Daoy (cell line): ENCODE measurements around the gene GDAP1L1. TPM values are rescaled to one million over a fixed set of nuclear protein-coding genes. Genes with fewer than 3 reads are reported as not detected.
"Not testable (repeated sequence)": the region's sequence is repeated elsewhere in the genome, so short reads cannot be mapped to it uniquely, and the experiment has no call there.

Experiments
- DNase-seq: peaks from one replicate; pipeline ENCODE4 v3.0.0-alpha.2; 2015; ENCODE audit warnings: low read depth
- total RNA-seq: library from RNA; depleted of rRNA; stranded (reverse); fragments of >200 nt; shearing (Covaris generic); gene quantifications from 2 replicates; pipeline ENCODE4 v1.2.3, GENCODE V29; 2014

The GDAP1L1 gene
- total RNA-seq, 1 experiment from 2014 or later = 0.29 TPM

GRCh38 chr20:44219791-44220190, 27.3 kb upstream of the GDAP1L1 start:
- no peak for DNase-seq

- DNase-seq = no peak
Measured at GRCh38 chr20:44221368-44221954, 25.6 kb upstream of the GDAP1L1 start.

- DNase-seq = no peak
Measured at GRCh38 chr20:44222027-44222426, 25.1 kb upstream of the GDAP1L1 start.

GRCh38 chr20:44222633-44223368, 24.3 kb upstream of the GDAP1L1 start:
- DNase-seq = peak; percentile 23

- DNase-seq = no peak
Measured at GRCh38 chr20:44223721-44224120, 23.4 kb upstream of the GDAP1L1 start.

- DNase-seq = no peak
Measured at GRCh38 chr20:44224637-44225036, 22.5 kb upstream of the GDAP1L1 start.

GRCh38 chr20:44228465-44229258, 18.4 kb upstream of the GDAP1L1 start:
- peak; percentile 19 for DNase-seq

GRCh38 chr20:44231193-44231592, 15.9 kb upstream of the GDAP1L1 start:
- peak; percentile 51 for DNase-seq

- peak; percentile 17 for DNase-seq
Measured at GRCh38 chr20:44231713-44232468, 15.2 kb upstream of the GDAP1L1 start.

GRCh38 chr20:44232469-44232856, 14.6 kb upstream of the GDAP1L1 start:
- DNase-seq = not testable (repeated sequence)

GRCh38 chr20:44233436-44234016, 13.6 kb upstream of the GDAP1L1 start:
- DNase-seq = no peak

DNA sequence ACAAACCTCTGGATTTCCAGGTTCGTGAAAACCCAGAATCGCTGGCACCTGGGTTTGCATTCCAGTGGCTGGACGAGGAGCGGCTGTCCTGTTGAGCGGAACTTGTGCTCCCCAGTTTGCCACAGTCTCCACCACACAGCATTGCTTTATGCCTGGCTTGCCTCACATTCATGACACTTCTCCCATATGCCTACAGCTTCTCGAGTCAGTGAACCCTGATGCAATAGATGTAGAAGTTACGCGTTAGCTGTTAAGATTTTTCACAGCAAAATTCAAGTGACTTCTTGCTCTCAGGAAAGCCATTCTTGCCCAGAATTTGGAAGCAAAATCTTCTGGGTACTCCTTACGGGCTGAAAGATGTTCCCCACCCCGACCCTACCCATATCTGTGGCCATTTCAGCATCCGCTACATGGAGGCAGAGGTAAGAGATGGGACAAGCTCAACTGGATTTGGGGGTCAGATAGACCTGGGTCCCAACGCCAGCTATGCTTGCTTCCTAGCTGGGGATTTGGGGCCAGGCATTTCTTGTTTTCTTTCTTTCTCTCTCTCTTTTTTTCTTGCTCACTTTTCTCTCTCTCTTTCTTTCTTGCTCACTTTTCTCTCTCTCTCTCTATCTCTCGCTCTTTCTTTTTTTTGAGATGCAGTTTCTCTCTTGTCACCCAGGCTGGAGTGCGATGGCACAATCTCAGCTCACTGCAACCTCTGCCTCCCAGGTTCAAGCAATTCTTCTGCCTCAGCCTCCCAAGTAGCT, 12.4 kb upstream of the GDAP1L1 start:
- no peak for DNase-seq

DNA sequence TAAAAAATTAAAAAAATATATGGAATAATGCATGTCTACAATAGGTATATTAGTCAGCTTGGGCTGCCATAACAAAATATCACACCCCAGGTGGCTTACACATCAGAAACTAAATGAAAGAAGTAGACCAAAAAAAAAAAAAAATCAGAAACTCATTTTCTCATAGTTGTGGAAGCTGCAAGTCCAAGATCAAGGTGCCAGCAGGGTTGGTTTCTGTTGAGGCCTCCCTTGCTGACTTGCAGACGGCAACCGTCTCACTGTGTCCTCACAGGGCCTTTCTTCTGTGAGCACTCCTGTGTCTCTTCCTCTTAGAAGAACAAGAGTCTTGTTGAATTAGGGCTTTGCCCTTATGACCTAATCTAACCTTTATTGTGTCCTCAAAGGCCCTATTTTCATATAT, 11.4 kb upstream of the GDAP1L1 start:
- no peak for DNase-seq

DNA sequence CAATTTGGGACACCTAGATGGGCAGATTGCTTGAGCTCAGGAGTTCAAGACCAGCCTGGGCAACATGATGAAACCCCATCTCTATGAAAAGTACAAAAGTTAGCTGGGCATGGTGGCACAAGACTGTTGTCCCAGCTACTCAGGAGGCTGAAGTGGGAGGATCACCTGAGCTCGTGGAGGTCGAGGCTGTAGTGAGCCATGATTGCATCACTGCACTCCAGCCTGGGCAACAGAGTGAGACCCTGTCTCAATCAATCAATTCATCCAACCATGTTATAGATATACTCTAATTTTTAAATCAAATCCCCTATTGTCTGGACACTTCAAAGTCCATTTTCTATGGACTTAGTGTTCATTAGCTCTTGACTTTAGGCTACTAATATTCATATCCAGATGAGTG, 10.3 kb upstream of the GDAP1L1 start:
- DNase-seq = not testable (repeated sequence)

- DNase-seq = no peak
Measured at GRCh38 chr20:44241796-44242195, 5.3 kb upstream of the GDAP1L1 start.

DNA sequence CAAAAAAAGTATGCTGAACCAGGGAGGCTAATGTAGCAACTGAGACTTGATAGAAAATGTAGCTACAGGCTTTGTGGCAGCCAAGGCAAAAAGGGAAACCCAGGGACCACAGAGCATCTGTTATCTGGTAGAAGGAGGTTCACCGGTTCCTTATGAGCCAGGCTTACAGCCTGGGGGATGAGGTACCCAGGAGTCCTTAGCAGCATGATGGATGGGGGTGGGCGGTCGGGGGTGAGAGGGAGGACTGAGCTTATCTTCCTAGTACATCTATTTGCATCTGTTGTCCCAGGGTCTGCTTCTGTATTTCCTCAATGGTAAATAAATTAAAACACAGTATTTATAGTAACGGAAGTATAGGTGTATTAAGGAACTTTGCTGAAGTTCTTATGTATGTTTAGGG, 1.1 kb upstream of the GDAP1L1 start:
- no peak for DNase-seq

DNA sequence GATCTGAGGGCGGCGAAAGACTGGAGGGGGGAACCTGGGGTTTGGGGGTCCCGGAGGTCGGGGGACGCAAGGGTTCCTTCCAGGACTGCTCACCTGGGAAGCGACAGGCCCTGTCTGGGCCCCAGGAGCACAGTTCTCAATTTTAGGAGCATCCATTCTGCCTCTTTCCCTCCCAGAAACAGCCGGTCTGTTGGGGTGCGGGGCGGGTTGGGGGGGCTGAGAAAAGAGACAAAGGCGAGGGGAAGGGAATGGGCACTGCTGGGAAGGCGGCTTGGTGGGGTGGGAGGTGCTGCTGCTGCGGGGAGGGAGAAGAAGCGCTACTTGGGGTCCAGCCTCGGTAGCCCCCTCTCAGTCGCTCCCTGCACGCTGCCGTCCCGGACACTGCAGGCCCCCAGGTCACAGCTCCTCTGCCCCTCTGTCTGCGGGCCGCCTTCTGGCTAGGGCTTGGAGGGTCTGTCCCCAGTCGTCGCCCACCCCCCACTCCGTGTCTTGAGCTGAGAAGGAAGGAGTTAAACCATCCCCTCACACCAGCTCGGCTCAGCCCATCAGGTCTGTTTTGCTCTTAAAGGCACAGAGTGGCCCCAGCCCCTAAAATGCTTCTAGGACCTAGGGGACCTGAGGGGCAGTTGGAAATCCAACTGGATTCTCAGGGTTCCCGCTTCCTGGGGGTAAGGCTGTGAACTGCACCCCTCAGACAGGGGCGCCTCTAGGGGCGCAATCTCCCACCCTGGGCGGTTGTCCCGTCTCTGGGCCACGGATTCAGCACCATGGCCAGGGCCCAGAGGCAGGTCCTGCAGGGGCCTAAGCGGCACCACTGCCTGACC, 690 bp downstream of the GDAP1L1 start:
- DNase-seq = peak; percentile 67

- no peak for DNase-seq
Measured at GRCh38 chr20:44248410-44248759, 1.3 kb downstream of the GDAP1L1 start.

DNA sequence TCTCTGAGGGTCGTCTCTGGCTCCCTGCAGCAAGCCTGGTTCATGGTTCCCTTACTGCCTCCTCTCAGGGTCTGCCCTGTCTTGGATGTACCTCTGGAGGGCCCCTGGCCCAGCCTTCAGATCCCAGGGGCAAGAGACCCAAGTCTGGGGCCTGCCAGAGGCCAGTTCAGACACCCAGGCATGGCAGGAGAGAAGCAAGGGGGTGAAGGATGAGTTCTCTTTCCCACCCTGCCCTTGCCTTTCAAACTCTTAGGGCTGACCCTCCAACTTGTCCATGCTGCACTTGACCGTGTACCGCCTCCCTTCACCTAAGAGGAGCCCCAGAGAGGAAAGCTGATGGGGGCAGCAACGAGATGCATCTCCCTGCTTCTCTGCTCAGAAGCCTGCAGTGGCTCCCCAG, 4.2 kb downstream of the GDAP1L1 start:
- no peak for DNase-seq

DNA sequence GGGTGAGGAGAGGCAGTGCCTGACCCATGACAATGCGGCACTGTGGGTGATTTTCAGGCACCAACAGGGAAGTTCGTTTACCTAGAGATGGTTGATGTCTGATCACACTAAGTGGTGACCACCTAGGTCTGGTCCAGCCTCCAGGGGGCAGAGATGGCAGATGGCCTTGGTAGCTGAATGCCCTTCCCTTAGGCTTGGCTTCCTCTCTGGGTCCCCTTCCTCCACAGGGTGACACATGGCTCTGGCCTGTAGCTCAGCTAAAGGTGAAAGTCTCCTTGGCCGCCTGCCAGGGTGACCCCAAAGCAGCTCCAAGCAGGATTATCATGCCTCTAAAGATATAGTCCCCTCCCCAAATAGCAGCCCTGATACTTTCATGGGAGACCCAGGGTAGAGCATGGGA, 6.4 kb downstream of the GDAP1L1 start:
- no peak for DNase-seq
